Globus pallidus (tissue), 1 donor: ENCODE measurements around the gene NUBP1.
"Not testable (repeated sequence)": the region's sequence is repeated elsewhere in the genome, so short reads cannot be mapped to it uniquely, and the experiment has no call there.

ENCODE experiments used
- DNase-seq: peaks from one replicate; pipeline ENCODE4 v3.0.0-alpha.2; 2015; ENCODE audit warnings: low spot score

Gene NUBP1

GRCh38 chr16:10751291-10751697 is 7.7 kb downstream of the NUBP1 start:
- DNase-seq = no peak

- peak; percentile 73 for DNase-seq
Measured at GRCh38 chr16:10752843-10753523, 9.3 kb downstream of the NUBP1 start.

GRCh38 chr16:10753670-10754069 is 10.0 kb downstream of the NUBP1 start:
- DNase-seq = no peak

- DNase-seq = no peak
Measured at GRCh38 chr16:10754941-10755340, 11.3 kb downstream of the NUBP1 start.

- DNase-seq = no peak
Measured at GRCh38 chr16:10756574-10756973, 12.9 kb downstream of the NUBP1 start.

- no peak for DNase-seq
Measured at GRCh38 chr16:10760858-10761257, 17.2 kb downstream of the NUBP1 start.

GRCh38 chr16:10761373-10761772 is 17.7 kb downstream of the NUBP1 start:
- DNase-seq = no peak

- DNase-seq = no peak
Measured at GRCh38 chr16:10762336-10763016, 18.8 kb downstream of the NUBP1 start.

- DNase-seq = no peak
Measured at GRCh38 chr16:10763456-10763855, 19.8 kb downstream of the NUBP1 start.

- no peak for DNase-seq
Measured at GRCh38 chr16:10765772-10766171, 22.1 kb downstream of the NUBP1 start.

- no peak for DNase-seq
Measured at GRCh38 chr16:10767127-10767526, 23.5 kb downstream of the NUBP1 start.

- DNase-seq = no peak
Measured at GRCh38 chr16:10769381-10769780, 25.7 kb downstream of the NUBP1 start.

- no peak for DNase-seq
Measured at GRCh38 chr16:10770907-10771306, 27.3 kb downstream of the NUBP1 start.

- no peak for DNase-seq
Measured at GRCh38 chr16:10776280-10776679, 32.6 kb downstream of the NUBP1 start.

- not testable (repeated sequence) for DNase-seq
Measured at GRCh38 chr16:10776923-10777322, 33.3 kb downstream of the NUBP1 start.

- DNase-seq = no peak
Measured at GRCh38 chr16:10777356-10777755, 33.7 kb downstream of the NUBP1 start.

- not testable (repeated sequence) for DNase-seq
Measured at GRCh38 chr16:10779908-10780307, 36.3 kb downstream of the NUBP1 start.

GRCh38 chr16:10780628-10781027 is 37.0 kb downstream of the NUBP1 start:
- DNase-seq = no peak

GRCh38 chr16:10782628-10783027 is 39.0 kb downstream of the NUBP1 start:
- DNase-seq = no peak

- no peak for DNase-seq
Measured at GRCh38 chr16:10787304-10787703, 43.7 kb downstream of the NUBP1 start.

GRCh38 chr16:10788630-10789029 is 45.0 kb downstream of the NUBP1 start:
- not testable (repeated sequence) for DNase-seq

GRCh38 chr16:10791048-10791447 is 47.4 kb downstream of the NUBP1 start:
- no peak for DNase-seq

- no peak for DNase-seq
Measured at GRCh38 chr16:10799736-10800135, 56.1 kb downstream of the NUBP1 start.

- DNase-seq = no peak
Measured at GRCh38 chr16:10805334-10805733, 61.7 kb downstream of the NUBP1 start.
